GM12801 (cell line): Measurements from ENCODE around the gene COCH.

Source experiments
- TF ChIP-seq, protein P1 (sequence below): IDR thresholded peaks from one replicate; pipeline ENCODE4 v1.5.1; 2011; ENCODE audit warnings: control low read depth; ENCODE audit not compliant: insufficient read length; ENCODE audit errors: extremely low read depth

Gene COCH

DNA sequence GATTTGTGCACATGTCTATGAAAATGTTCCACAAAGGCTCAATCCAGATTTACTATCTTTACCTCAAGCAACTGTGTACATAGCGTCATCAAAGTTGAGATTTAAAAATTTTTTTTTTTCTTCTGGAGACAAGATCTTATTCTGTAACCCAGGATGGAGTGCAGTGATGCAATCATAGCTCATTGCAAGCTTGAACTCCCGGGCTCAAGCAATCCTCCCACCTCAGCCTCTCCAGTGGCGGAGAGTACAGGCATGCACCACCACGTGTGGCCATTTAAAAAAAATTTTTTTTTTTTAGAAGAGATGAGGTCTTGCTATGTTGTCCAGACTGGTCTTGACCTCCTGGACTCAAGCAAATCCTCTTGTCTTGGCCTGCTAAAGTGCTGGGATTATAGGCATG is 2.3 kb downstream of the COCH start:
- TF ChIP-seq, protein P1, sequence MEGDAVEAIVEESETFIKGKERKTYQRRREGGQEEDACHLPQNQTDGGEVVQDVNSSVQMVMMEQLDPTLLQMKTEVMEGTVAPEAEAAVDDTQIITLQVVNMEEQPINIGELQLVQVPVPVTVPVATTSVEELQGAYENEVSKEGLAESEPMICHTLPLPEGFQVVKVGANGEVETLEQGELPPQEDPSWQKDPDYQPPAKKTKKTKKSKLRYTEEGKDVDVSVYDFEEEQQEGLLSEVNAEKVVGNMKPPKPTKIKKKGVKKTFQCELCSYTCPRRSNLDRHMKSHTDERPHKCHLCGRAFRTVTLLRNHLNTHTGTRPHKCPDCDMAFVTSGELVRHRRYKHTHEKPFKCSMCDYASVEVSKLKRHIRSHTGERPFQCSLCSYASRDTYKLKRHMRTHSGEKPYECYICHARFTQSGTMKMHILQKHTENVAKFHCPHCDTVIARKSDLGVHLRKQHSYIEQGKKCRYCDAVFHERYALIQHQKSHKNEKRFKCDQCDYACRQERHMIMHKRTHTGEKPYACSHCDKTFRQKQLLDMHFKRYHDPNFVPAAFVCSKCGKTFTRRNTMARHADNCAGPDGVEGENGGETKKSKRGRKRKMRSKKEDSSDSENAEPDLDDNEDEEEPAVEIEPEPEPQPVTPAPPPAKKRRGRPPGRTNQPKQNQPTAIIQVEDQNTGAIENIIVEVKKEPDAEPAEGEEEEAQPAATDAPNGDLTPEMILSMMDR = no peak

DNA sequence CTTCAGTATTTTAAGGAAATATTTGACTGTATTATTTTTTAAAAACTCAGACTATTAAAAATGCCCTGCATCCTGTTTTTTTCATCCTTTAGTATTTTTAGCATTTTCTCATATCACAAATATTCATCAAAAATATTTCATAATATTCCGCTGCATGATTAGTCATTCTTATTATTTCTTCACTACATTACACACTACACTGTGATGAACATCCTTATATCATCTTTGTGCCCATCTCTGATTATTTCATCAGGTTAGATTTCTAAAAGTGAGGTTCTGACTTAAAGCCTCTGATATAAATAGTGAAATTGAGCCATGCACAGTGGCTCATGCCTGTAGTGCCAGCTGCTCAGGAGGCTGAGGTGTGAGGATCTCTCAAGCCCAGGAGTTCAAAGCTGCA is 8.1 kb downstream of the COCH start:
- TF ChIP-seq, protein P1 = no peak

DNA sequence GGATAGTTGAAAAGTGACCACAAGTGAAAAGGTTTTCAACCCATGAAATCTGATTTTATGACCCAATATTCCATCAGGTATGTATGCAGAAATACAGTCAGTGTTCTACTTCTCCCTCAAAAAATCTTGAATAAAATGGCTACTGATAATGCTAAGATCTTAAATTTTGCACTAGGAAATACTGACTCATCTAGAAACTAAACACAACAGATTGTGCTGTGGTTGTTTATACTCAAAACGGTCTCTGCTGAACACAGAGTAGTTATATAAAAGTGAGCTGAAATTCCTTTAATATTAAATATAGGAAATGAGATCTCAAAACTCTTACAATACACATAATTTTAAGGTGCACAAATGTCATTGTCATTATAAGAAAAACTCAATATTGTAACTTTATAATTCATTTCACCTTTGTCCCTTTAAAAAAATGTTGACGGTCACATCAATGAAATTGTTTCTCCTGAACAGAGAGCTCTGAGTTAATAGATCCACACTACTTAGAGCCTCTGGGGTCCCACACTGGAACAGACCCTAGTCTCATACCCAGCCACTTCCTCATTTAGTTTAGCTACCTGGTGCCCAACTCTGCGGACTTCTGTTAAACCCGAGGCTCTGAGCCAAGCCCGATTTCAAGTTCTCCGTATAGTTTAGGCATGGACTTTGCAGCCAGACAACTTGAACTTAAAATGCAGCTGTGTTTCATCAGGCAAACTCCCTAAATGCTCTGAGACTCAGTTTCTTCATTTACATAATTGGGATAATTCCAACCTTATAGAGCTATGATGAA is 9.3 kb downstream of the COCH start:
- TF ChIP-seq, protein P1 = no peak

DNA sequence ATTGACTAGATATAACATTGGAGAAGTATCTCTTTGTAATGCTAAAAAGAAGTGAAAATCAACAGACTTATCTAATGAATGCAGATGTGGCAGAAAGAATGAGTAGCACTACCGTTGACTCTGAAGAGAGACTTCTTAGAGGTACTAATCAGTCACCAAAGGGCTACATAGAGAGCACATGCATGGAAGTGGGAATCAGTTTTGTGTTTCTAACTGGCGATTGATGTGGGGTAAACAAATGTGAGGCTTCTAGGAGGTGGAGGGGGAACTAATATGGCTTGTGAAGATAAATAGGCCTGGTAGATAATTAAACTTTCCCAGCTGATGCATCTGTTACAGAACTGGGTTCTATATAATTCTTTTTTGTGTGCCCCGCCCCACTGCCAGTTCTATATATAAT is 10.5 kb downstream of the COCH start:
- TF ChIP-seq, protein P1 = no peak

DNA sequence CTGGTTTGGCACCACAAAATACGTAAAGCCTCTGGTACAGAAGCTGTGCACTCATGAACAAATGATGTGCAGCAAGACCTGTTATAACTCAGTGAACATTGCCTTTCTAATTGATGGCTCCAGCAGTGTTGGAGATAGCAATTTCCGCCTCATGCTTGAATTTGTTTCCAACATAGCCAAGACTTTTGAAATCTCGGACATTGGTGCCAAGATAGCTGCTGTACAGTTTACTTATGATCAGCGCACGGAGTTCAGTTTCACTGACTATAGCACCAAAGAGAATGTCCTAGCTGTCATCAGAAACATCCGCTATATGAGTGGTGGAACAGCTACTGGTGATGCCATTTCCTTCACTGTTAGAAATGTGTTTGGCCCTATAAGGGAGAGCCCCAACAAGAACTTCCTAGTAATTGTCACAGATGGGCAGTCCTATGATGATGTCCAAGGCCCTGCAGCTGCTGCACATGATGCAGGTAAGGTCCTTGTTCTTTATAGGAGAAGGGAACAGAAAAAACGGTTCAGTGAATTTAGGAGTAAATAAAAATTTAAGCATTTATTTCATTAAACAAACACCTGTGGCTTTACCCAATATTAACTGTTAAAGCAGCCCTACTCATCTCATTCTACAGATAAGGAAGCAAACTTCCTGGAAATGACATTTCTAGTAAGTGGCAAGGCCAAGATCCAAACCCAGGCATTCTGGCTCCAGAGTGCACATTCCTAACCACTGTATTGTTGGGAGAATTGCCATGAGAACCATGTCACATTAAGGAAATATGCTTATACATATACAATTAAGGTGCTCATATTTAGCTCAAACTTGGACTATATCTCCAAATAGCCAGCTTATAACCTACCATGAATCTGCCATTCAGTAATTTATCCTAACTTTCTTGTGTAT is 11.7 kb downstream of the COCH start:
- TF ChIP-seq, protein P1 = no peak

DNA sequence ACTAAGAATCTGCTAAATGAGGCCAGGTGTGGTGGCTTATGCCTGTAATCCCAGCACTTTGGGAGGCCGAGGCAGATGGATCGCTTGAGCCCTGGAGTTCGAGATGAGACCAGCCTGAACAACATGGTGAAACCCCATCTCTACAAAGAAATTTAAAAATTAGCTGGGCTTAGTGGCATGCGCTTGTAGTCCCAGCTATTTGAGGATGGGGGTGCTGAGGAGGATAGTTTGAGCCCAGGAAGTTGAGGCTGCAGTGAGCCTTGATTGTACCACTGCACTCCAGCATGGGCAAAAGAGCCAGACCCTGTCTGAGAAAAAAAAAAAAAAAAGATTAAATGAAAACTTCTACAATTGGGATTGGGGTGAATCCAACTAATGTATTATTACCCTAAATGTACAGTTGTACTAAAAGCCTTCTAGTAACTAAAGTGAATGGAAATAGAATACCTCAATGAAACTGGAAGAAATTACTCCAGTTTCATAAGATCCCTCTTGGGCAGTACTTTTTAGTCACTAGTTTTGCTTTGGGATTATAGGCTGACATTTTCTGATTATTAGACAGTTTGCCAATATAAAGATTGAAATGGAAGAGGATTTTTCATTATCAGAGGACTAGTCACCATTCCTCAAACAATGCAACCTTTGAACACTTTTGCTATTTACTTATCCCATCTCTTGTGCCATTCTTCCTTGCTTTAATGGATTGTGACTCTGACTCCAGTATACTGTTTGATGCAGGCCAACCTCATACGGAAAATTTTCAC is 14.3 kb downstream of the COCH start:
- TF ChIP-seq, protein P1 = no peak

DNA sequence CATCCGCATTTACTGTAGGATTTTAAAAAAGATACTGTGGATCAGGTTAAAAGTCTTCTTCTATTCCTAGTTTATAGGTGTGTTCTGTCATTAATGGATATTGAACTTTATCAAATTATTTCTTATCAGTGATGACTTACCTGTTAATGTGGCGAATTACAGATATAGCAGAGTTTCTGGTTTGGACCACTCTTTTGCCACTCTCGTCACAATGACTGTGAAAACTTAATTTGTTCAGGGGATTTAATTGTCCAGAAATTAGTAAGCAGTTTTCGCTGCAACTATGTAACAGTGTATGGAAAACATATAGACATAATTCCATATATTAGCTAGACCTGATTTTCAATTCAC is 14.9 kb downstream of the COCH start:
- TF ChIP-seq, protein P1 = no peak
